Posterior cingulate gyrus (tissue), 11 donors: ENCODE measurements around the gene RRM2.
"Not testable (repeated sequence)": the region's sequence is repeated elsewhere in the genome, so short reads cannot be mapped to it uniquely, and the experiment has no call there.

Experiments
- DNase-seq, 10 donors: peaks; one replicate each; pipeline versions ENCODE4 v3.0.0 to v3.0.0-alpha.2; 2020 to 2021; ENCODE audit warnings: mixed read lengths in 3 of 10
- intact Hi-C: fragments of 100-400 bp; cut with DNase I; formaldehyde crosslinking; loops from one replicate; pipeline ENCODE4 v1.15.1; 2023

Gene RRM2

DNA sequence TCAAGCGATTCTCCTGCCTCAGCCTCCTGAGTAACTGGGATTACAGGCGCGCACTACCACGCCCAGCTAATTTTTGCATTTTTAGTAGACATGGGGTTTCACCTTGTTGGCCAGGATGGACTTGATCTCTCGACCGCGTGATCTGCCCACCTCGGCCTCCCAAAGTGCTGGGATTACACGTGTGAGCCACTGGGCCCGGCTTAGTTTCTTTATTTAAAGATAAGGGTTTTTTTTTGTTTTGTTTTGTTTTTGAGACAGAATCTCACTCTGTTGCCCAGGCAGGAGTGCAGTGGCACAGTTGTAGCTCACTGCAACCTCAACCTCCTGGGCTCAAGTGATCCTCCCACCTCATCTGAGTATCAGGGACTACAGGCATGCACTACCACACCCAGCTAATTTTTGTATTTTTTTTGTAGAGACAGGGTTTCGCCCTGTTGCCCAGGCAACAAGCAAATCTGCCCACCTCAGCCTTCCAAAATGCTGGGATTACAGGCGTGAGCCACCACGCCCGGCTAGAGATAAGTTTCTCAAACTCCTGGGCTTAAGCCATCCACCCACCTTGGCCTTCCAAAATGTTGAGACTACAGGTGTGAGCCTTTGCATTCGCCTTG, 24.6 kb downstream of the RRM2 start:
- DNase-seq = peak in 2 of 10 donors; percentile 36 to 57
- intact Hi-C loops = not testable (repeated sequence)

- no peak for DNase-seq
- intact Hi-C loops = no loop called here
These were observed 25.7 kb downstream of the RRM2 start for GRCh38 chr2:10148268-10148667.

DNA sequence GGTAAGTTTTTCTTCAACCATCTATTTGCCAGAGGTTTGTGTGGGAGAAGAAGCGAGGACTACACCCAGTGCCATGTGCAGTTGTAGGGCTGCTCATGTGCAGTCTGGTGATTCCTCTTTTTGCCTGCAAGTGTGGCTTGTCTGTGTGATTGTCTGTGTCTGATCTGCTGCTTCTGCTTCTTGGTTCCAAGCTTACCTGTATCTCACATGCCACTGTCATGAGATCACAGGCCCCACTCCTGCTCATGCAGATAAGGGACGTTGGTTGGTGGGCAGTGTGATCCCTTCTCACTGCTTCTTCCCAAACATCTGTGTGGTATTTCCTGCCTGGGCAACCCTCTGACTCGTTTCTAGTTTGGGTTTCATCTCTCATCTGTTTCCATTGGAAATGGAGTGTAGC, 27.1 kb downstream of the RRM2 start:
- DNase-seq = peak in 1 of 10 donors; percentile 12
- intact Hi-C loops = no loop called here

DNA sequence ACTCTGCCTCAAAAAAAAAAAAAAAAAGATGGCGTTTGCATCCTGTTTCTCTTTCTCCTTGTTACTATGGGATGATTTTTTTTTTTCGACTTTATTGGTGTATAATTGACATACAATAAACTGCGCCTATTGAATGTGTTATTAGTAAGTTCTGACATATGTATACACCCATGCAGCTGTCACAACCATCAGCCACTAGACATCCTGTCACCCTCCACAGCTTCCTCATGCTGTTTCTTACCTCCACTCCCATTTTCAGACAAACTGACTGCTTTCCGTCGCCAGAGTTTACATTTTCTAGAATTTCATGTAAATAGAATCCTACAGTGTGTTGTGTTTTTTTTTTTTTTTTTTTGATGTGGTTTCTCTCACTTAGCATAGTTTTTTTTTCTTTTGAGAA, 27.9 kb downstream of the RRM2 start:
- no peak for DNase-seq
- intact Hi-C loops = no loop called here

DNA sequence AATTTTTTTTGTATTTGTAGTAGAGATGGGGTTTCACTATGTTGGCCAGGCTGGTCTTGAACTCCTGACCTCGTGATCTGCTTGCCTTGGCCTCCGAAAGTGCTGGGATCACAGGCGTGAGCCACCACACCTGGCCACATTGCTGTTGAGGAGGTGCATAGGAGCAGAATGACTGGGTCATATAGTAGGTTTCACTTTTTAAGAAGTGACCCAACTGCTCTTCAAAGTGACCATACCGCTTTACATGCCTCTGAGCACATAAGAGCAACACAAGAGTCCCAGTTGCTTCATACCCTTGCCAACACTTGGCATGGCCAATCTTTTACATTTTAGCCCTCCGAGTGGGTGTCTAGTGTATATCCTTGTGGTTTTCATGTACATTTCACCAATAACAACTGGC, 28.9 kb downstream of the RRM2 start:
- DNase-seq = peak in 1 of 10 donors; percentile 29
- intact Hi-C loops = no loop called here

DNA sequence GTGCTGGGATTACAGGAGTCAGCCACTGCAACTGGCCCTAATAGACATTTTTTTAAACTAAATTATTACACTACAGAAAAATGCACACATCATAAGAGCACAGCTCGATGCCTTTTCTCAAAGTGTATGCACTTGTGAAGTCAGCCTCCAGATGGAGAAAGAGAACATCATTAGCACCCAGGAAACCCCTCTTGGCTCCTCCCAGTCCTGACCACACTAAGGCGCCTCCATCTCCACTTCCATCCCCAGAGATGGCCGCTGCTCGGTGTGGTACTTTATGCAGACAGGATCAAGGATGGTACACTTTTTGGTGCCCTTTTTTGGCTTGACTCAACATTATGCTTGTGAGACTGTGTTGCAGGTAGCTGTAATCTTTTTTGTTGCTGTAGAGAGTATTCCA, 34.8 kb downstream of the RRM2 start:
- DNase-seq = peak in 1 of 10 donors; percentile 24
- intact Hi-C loops = no loop called here

GRCh38 chr2:10158681-10159080, 36.1 kb downstream of the RRM2 start:
- peak in 2 of 10 donors; percentile 44 to 67 for DNase-seq
- intact Hi-C loops = no loop called here

DNA sequence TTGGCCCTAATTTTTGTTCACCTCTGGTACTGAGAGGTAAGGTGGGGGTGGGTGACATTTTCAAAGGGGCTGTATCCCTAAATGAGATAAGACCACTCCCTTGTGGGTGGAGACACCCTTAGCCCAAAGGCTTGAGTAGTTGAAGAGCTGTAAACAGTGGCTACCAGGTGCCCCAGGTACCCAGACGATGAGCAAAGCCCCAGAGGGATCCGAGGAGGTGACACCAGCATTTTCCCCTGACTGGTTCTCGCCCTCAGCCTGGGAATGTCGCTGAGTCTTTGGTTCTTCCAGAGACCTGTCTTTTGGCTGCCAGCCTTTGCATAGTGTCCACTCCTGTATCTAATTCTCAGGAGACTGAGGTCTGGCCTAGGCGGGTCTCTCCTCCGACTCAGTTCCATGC, 36.5 kb downstream of the RRM2 start:
- DNase-seq = peak in 1 of 10 donors; percentile 45
- intact Hi-C loops = no loop called here

DNA sequence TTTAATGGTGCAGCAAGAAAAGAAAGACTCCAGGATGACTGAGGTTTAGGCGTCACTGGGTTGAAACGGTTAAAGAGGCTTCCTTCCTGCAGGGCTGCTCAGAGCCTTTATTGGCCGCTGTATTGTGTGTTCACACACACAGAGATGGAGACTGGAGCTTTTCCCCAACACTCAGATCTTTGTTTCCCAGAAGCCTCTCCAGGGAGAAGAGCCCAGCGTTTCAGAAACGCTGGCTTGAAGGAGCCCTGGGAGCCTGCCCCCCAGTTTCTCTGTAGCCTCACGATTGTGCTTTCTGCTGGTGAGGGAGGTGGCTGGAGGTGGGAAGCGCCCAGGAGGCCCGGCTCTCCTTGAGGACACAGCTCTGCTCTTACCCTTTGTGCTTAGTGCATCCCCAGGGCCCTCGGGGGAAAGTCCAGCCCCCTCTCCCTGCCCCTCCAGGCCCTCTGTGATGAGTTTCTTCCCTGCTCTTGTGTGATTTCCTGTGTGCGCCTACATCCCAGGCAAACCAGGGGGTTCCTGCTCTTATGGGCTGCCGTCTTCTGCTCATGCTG, 37.1 kb downstream of the RRM2 start:
- intact Hi-C loops = no loop called here
- peak in 2 of 10 donors; percentile 63 to 66 for DNase-seq

GRCh38 chr2:10160203-10160955, 37.8 kb downstream of the RRM2 start:
- intact Hi-C loops = no loop called here
- DNase-seq = peak in 2 of 10 donors; percentile 62 to 75

DNA sequence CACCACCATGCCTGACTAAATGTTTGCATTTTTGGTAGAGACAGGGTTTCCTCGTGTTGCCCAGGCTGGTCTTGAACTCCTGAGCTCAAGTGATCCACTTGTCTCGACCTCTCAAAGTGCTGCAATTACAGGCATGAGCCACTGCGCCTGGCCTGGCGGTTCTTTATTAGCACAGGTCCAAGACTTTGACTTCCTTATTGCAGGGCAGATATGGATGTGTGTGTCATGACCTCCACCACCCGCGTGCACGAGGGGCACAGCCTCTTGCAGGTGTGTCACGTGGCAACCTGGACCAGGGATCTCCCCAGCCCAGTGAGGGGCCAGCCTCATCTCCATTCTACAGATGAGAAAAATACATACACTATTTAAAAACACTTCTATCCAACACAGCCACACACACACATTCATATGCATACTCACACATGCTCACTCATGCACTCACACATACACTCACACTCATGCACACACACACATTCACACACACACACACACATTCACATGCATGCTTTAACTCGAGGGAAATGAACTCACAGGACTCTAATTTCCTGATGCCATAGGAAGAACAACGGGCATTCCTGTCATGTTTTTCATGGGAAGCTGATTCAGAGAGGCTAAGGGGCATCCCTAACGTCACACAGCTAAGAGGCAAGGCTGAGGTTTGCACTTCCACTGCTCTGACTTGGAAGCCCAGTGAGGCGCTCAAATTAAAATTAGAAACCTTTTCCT, 38.8 kb downstream of the RRM2 start:
- intact Hi-C loops = no loop called here
- DNase-seq = peak in 2 of 10 donors; percentile 1 to 59

DNA sequence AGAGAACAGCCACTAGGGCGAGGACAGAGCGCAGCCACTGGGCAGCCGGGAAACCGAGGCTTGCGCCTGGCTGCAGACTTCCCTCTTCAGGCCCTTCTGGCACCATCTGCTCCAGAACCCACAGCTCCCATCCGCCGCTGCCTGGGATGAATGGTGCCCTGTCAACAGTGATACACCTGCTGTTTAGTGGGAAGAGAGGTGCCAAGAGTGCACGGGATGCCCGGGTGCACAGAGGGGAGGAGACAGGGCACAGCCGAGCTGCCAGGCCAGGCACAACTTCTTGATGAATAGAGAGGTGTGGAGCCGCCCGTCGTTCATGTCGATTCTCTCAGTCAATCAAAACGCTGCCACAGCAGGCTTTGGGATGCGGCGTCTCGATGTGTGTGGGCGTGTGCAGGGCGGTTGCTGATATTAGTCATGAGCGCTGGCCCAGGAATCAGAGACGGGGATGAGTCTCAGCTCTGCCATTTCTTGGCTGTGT, 39.5 kb downstream of the RRM2 start:
- DNase-seq = peak in 6 of 10 donors; percentile 31 to 89 (median 57)
- intact Hi-C loops = no loop called here

GRCh38 chr2:10162586-10163497, 40.3 kb downstream of the RRM2 start:
- intact Hi-C loops = no loop called here

GRCh38 chr2:10163498-10164486, 41.3 kb downstream of the RRM2 start:
- DNase-seq = peak in 2 of 10 donors; percentile 24 to 79
- intact Hi-C loops = no loop called here

More at GRCh38 chr2:10162586-10163497, 40.3 kb downstream of the RRM2 start:
- peak in 4 of 10 donors; percentile 20 to 77 (median 48) for DNase-seq

DNA sequence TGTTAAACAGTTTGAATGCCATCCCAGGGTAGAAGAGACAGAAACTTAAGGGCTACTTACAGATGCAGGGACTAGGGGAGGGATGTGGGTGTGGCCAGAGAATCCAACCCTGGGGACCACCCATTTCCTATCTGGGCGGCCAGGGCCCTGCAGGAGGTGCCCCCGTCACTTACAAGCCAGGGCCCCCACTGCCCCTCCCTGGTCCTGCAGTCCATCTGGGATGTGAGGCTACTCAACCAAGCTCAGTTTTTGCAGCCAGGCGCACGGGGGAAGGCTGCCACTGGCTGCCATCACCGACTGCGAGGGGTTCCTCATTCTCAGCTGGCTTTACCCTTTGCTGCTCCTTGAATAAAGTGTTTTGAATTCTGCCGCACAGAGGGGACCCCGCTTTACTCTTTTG, 42.1 kb downstream of the RRM2 start:
- DNase-seq = peak in 2 of 10 donors; percentile 72 to 76
- intact Hi-C loops = no loop called here

GRCh38 chr2:10165282-10165681, 42.7 kb downstream of the RRM2 start:
- peak in 2 of 10 donors; percentile 40 to 63 for DNase-seq
- intact Hi-C loops = no loop called here

DNA sequence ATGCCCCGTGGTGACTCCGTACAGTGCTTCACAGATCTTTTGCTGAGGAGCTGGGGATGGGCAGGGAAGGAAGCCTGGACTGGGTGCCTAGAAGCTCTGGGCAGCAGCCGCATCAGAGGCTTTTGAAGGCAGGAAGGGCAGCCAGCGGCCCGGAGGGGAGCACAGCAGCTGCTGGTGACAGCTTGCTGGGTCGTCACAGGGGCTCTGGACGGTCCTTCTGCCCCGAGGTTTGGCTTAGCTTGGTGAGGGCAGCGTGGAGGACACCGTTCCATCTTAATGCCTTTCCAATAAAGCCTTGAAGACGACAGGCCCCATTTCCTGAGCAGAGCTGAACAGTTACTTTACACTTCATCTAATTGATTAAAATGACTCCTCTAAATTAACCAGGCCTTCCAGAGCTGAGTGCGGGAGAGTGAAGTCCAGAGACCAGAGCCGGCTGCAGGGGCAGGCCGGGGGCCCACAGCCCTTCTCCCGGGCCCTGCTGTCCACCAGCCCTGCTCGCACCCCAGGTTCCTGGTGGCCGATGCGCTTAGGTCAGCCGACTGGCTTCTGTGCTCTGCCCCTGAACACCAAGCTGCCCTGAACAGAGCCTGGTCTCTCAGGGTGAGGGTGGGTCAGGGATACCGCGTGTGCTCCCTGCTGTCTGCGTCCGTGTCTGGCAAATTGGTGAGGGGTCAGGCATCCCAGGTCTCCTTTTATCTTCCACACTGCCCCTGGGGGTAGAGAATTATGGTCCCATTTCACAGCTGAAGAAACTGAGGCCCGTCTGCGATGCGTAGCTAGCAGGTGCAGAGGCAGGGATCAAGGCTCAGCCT, 43.5 kb downstream of the RRM2 start:
- DNase-seq = peak in 2 of 10 donors; percentile 63 to 80
- intact Hi-C loops = no loop called here
